H1 (cell line): ENCODE data around the gene PARP16. TPM values are rescaled to one million over a fixed set of nuclear protein-coding genes. Genes with fewer than 3 reads are reported as not detected.
A peak's percentile ranks its signal among the peaks of the same experiment; 100 is the strongest.

Experiments used
- CTCF ChIA-PET: fragments of 300-600 bp; sonication (Branson Sonifier 250); formaldehyde crosslinking; loops from one replicate; lab custom pipeline; 2021; ENCODE audit not compliant: partially characterized antibody; lab: Charles Lee
- POLR2A ChIA-PET: fragments of 300-600 bp; sonication (Branson Sonifier 250); formaldehyde crosslinking; loops from one replicate; lab custom pipeline; 2021; ENCODE audit warnings: inconsistent platforms; ENCODE audit not compliant: partially characterized antibody; lab: Charles Lee
- DNase-seq, 2 experiments: peaks; one replicate each; pipeline versions ENCODE4 v3.0.0 to v3.0.0-alpha.2; 2010 to 2022; ENCODE audit warnings: low spot score in 2 of 2, low read depth in 1 of 2, mixed read lengths in 1 of 2
- FAIRE-seq: peaks from 2 replicates; lab custom pipeline; 2011; peaks lifted over from hg19 to GRCh38; lab: Jason Lieb, UNC
- H2AFZ ChIP-seq: 2 replicates; pipeline ENCODE4 v1.8.1; 2012; ENCODE audit warnings: low read length, inconsistent platforms
- H2AK5ac ChIP-seq: 2 replicates; pipeline ENCODE4 v1.6.1; 2013; ENCODE audit warnings: low read depth, low read length
- H2BK120ac ChIP-seq: replicated peaks from 2 replicates; pipeline ENCODE3; 2013; ENCODE audit warnings: low read depth, low read length, inconsistent platforms
- H2BK12ac ChIP-seq: 2 replicates; pipeline ENCODE4 v1.6.1; 2013; ENCODE audit warnings: low read depth, low read length
- H2BK15ac ChIP-seq: 2 replicates; pipeline ENCODE4 v1.6.1; 2013; ENCODE audit warnings: low read length
- H2BK20ac ChIP-seq: 2 replicates; pipeline ENCODE4 v1.6.1; 2013; ENCODE audit warnings: low read length
- H2BK5ac ChIP-seq: 2 replicates; pipeline ENCODE4 v1.6.1; 2013; ENCODE audit warnings: low read depth, low read length
- H3K14ac ChIP-seq: 2 replicates; pipeline ENCODE4 v1.6.1; 2013; ENCODE audit warnings: inconsistent platforms; ENCODE audit not compliant: insufficient read length
- H3K18ac ChIP-seq: 2 replicates; pipeline ENCODE4 v1.6.1; 2013; ENCODE audit warnings: low read length; ENCODE audit errors: extremely low read depth
- H3K23ac ChIP-seq: 2 replicates; pipeline ENCODE4 v1.6.1; 2013; ENCODE audit warnings: inconsistent platforms; ENCODE audit not compliant: insufficient read length
- H3K23me2 ChIP-seq: 2 replicates; pipeline ENCODE4 v1.6.1; 2013; ENCODE audit warnings: low read depth, low read length
- H3K27ac ChIP-seq: 2 replicates; pipeline ENCODE4 v1.6.1; 2011; ENCODE audit warnings: low read depth, low read length, inconsistent platforms
- H3K27me3 ChIP-seq, 4 experiments: replicated peaks in 1 of 4; 1 replicate in 1 of 4; 2 replicates in 3 of 4; pipeline versions ENCODE4 v1.6.1 to v1.8.1; 2011 to 2013; ENCODE audit warnings: low read length in 3 of 4, mild to moderate bottlenecking in 3 of 4, inconsistent platforms in 2 of 4, mixed read lengths in 2 of 4, moderate library complexity in 1 of 4; ENCODE audit not compliant: control insufficient read depth in 3 of 4, insufficient read depth in 3 of 4; ENCODE audit errors: extremely low read depth in 1 of 4
- H3K36me3 ChIP-seq, 4 experiments: 2 replicates each; pipeline versions ENCODE4 v1.6.1 to v1.8.1; 2011 to 2013; ENCODE audit warnings: mild to moderate bottlenecking in 4 of 4, low read length in 3 of 4, moderate library complexity in 2 of 4, control low read depth in 1 of 4, inconsistent platforms in 1 of 4; ENCODE audit not compliant: insufficient read depth in 4 of 4, control insufficient read depth in 2 of 4
- H3K4ac ChIP-seq: replicated peaks from 2 replicates; pipeline ENCODE3; 2013; ENCODE audit warnings: low read length, low read depth, mixed read lengths, inconsistent platforms; ENCODE audit not compliant: insufficient read length
- H3K4me1 ChIP-seq, 4 experiments: replicated peaks in 1 of 4; 1 replicate in 1 of 4; 2 replicates in 3 of 4; pipeline versions ENCODE4 v1.6.1 to v1.8.1; 2011 to 2013; ENCODE audit warnings: low read length in 3 of 4, inconsistent platforms in 2 of 4, mixed read lengths in 1 of 4; ENCODE audit not compliant: insufficient read depth in 4 of 4, control insufficient read depth in 3 of 4
- H3K4me2 ChIP-seq, 2 experiments: 2 replicates each; pipeline versions ENCODE4 v1.6.1 to v1.8.1; 2011 to 2013; ENCODE audit warnings: low read depth in 2 of 2, low read length in 2 of 2, control low read depth in 1 of 2, inconsistent platforms in 1 of 2, mild to moderate bottlenecking in 1 of 2; ENCODE audit not compliant: insufficient read depth in 1 of 2
- H3K4me3 ChIP-seq, 4 experiments: fragments of 200-600, 300-600 bp in 1 of 4; sonication (generic), shearing (Covaris generic), sonication (Bioruptor Twin) in 1 of 4; 2 replicates each; pipeline versions ENCODE4 v1.5.1 to v1.8.1; 2011 to 2016; ENCODE audit warnings: low read length in 4 of 4, low read depth in 3 of 4, control low read depth in 2 of 4, inconsistent platforms in 2 of 4, mild to moderate bottlenecking in 2 of 4, mixed read lengths in 1 of 4, moderate library complexity in 1 of 4; ENCODE audit not compliant: insufficient read depth in 2 of 4; ENCODE audit errors: extremely low read depth in 1 of 4
- H3K56ac ChIP-seq: replicated peaks from 2 replicates; pipeline ENCODE3; 2013; ENCODE audit warnings: low read depth, mild to moderate bottlenecking, mixed read lengths, low read length, inconsistent platforms; ENCODE audit not compliant: insufficient read length
- H3K79me1 ChIP-seq: 2 replicates; pipeline ENCODE4 v1.6.1; 2013; ENCODE audit warnings: low read depth, low read length, control low read depth
- H3K79me2 ChIP-seq, 2 experiments: 2 replicates each; pipeline versions ENCODE4 v1.6.1 to v1.8.1; 2012 to 2013; ENCODE audit warnings: low read length in 2 of 2, mild to moderate bottlenecking in 2 of 2, inconsistent platforms in 1 of 2; ENCODE audit not compliant: insufficient read depth in 2 of 2, control insufficient read depth in 1 of 2
- H3K9ac ChIP-seq, 4 experiments: replicated peaks in 1 of 4; 1 replicate in 1 of 4; 2 replicates in 3 of 4; pipeline versions ENCODE4 v1.6.1 to v1.8.1; 2011 to 2013; ENCODE audit warnings: low read depth in 3 of 4, low read length in 3 of 4, control low read depth in 2 of 4, mild to moderate bottlenecking in 2 of 4, moderate library complexity in 2 of 4, inconsistent platforms in 1 of 4; ENCODE audit errors: extremely low read depth in 1 of 4
- H3K9me3 ChIP-seq, 2 experiments: 2 replicates each; pipeline versions ENCODE4 v1.6.1 to v1.8.1; 2012 to 2013; ENCODE audit warnings: mild to moderate bottlenecking in 2 of 2, moderate library complexity in 2 of 2, control low read depth in 1 of 2, inconsistent platforms in 1 of 2, low read depth in 1 of 2, low read length in 1 of 2, mixed read lengths in 1 of 2; ENCODE audit not compliant: insufficient read depth in 2 of 2
- H4K20me1 ChIP-seq, 2 experiments: replicated peaks in 1 of 2; 2 replicates each; pipeline versions ENCODE3 to v1.8.1; 2011 to 2013; ENCODE audit warnings: inconsistent platforms in 2 of 2, low read length in 2 of 2, mild to moderate bottlenecking in 1 of 2; ENCODE audit not compliant: insufficient read depth in 2 of 2, control insufficient read depth in 1 of 2
- H4K5ac ChIP-seq: 2 replicates; pipeline ENCODE4 v1.6.1; 2013; ENCODE audit warnings: low read length, low read depth, mixed read lengths, inconsistent platforms; ENCODE audit not compliant: insufficient read length
- H4K8ac ChIP-seq: 2 replicates; pipeline ENCODE4 v1.8.0; 2013; ENCODE audit warnings: mild to moderate bottlenecking, moderate library complexity, low read length, inconsistent platforms; ENCODE audit not compliant: insufficient read depth; ENCODE audit errors: extremely low read depth
- H4K91ac ChIP-seq: replicated peaks from 2 replicates; pipeline ENCODE3; 2013; ENCODE audit warnings: low read length, mixed read lengths, inconsistent platforms; ENCODE audit not compliant: insufficient read length
- FOSL1 ChIP-seq: IDR thresholded peaks from 2 replicates; pipeline ENCODE4 v1.6.1; 2011; ENCODE audit warnings: mild to moderate bottlenecking, low read depth, low read length, moderate library complexity; ENCODE audit not compliant: insufficient read depth
- NRF1 ChIP-seq: IDR thresholded peaks from 2 replicates; pipeline ENCODE4 v1.6.1; 2011; ENCODE audit warnings: mild to moderate bottlenecking, low read depth, low read length, improper control_type of control experiment
- TAF7 ChIP-seq: optimal IDR thresholded peaks from 2 replicates; pipeline ENCODE3; 2011; ENCODE audit warnings: low read depth, mild to moderate bottlenecking, inconsistent platforms, low read length, moderate library complexity, borderline replicate concordance
- TCF12 ChIP-seq: IDR thresholded peaks from 2 replicates; pipeline ENCODE4 v1.6.1; 2011; ENCODE audit warnings: low read depth, mild to moderate bottlenecking, low read length
- YY1 ChIP-seq: IDR thresholded peaks from 2 replicates; pipeline ENCODE4 v1.6.1; 2011; ENCODE audit warnings: low read depth, mild to moderate bottlenecking, low read length
- WGBS, 2 experiments: shearing (Covaris generic) in 1 of 2; methylation state at CpG; one replicate each; pipeline versions ENCODE4 v1.1.6 to v1.1.7; 2013 to 2015; ENCODE audit warnings: low lambda C conversion rate in 2 of 2, mixed read lengths in 2 of 2, inconsistent platforms in 1 of 2, low coverage in 1 of 2, missing lambda C conversion rate in 1 of 2; ENCODE audit not compliant: insufficient replicate concordance in 2 of 2, insufficient coverage in 1 of 2, insufficient read length in 1 of 2; ENCODE audit errors: extremely low coverage in 1 of 2, missing lambda C conversion rate in 1 of 2; 5-methylcytosine and 5-hydroxymethylcytosine counted together
- polyA plus RNA-seq, 7 experiments: library from polyadenylated mRNA; depleted of rRNA in 3 of 7; stranded (reverse) in 5 of 7; unstranded in 2 of 7; fragments of >200 nt in 5 of 7; fragments of 200-250 nt in 2 of 7; gene quantifications; 1 replicate in 5 of 7; 2 replicates in 1 of 7; 4 replicates in 1 of 7; pipeline versions ENCODE4 v1.2.1 to v1.2.3, GENCODE V29; 2011 to 2013; ENCODE audit warnings: missing spikeins in 2 of 7, mixed read lengths in 2 of 7
- total RNA-seq: library from RNA; stranded (reverse); fragmentation: NEBNext Ultra II Directional; extraction: Animal tissue kit (Norgen Biotek cat#: 25700); gene quantifications from 2 replicates; pipeline ENCODE4 v1.2.1, GENCODE V29; 2021

The PARP16 gene
- total and polyA plus RNA-seq, 2 of the 8 experiments (the other 6 are each of a cell fraction or from before 2014, with no cell fraction given), result 3.7 to 5.0 TPM

DNA sequence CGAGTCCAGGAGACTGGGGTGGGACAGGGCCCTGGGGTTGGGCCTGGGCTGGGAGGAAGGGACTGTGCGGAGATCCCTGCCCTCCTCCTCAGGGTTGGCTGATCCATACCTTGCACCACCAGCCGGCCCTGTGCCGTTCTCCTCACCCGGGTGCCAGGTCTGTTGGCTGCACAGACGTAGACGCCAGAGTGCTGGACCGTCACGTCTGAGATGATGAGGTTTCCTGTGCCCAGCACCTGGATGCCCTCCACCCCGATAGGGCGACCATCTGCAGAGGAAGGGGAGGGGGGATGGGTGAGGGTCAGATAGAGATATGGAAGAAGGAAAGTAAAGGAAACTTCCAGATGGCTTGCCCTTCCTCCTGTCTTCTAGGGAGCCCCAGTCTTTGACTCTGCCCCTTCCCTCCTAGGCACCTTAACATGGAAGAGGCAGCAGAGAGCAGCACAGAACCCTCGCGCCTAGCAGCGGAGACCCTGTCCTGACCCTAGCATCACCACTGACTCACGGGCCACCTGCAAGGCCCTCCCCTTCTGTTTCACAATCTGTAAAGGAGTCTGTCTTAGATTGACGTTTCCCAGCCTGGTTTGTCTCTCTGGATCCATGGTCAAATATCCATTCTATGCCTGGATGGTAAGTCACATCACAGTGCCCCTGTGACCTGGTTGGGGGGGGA, 46.6 kb upstream of the PARP16 start:
- Histone ChIP-seq H3K18ac (no peak overlapping the region), H2AFZ (no peak overlapping the region), H3K4me1 (peaks cover 20 to 42% (median 30%) of the 10 kb centered on the region in 4 experiments), H3K79me2 (no peaks in the 10 kb centered on the region), H4K5ac (no peak overlapping the region), H3K23ac (no peak overlapping the region), H3K27ac (no peak overlapping the region), H3K4me2 (peak overlapping the region in 1 of 2 experiments; percentile 6; a peak in 1 of 4 replicates), H3K36me3 (peaks cover 3 to 8% (median 6%) of the 10 kb centered on the region in 4 experiments; a peak in 5 of 8 replicates), H3K4me3 (no peak overlapping the region), H4K91ac (no peak overlapping the region), H3K14ac (no peak overlapping the region), H2BK12ac (no peak overlapping the region)
- 83% methylated on average over 14 of the region's 16 CpGs; no CpG with 5 or more reads in 1 of the 2 experiments for WGBS, 2 experiments
- TF ChIP-seq TAF7 (no peak), TCF12 (no peak), FOSL1 (no peak), YY1 (no peak), NRF1 (no peak)
- TF ChIP-seq, all 59 proteins: peak for 0
- H4K20me1 ChIP-seq, result peaks cover 4 to 7% of the 10 kb centered on the region in 2 experiments
- H4K8ac ChIP-seq, result no peak overlapping the region
- DNase-seq (no peak), FAIRE-seq (no peak)
- H2BK20ac ChIP-seq, result no peak overlapping the region
- H2BK5ac ChIP-seq, result no peak overlapping the region
- H2AK5ac ChIP-seq, result peak overlapping the region; percentile 54; the same call in 1 of the 2 replicates
- H2BK120ac ChIP-seq, result no peak overlapping the region
- no peaks in the 10 kb centered on the region for H3K27me3 ChIP-seq
- H2BK15ac ChIP-seq, result peak overlapping the region; percentile 53; the same call in 1 of the 2 replicates
- H3K56ac ChIP-seq, result no peak overlapping the region
- no peak overlapping the region for H3K4ac ChIP-seq
- ChIA-PET POLR2A (interaction anchor here (1.2 to 4.3 kb wide), 3 partner anchors 8 to 34 kb away, joined by 3 to 20 read pairs (median 8); no protein-coding TSS in a partner anchor), CTCF (interaction anchor here (1.5 to 4.8 kb wide), 4 partner anchors 10 to 52 kb away, joined by 6 to 32 read pairs (median 13); no protein-coding TSS in a partner anchor)
- H3K9ac ChIP-seq, result no peak overlapping the region
- H3K79me1 ChIP-seq, result peaks cover 4% of the 10 kb centered on the region
- no peaks in the 10 kb centered on the region for H3K23me2 ChIP-seq
- H3K9me3 ChIP-seq, result no peaks in the 10 kb centered on the region
